GM06990 (cell line): ENCODE data around the gene FHIT.
A peak's percentile ranks its signal among the peaks of the same experiment; 100 is the strongest.

Experiments used
- DNase-seq: peaks from one replicate; pipeline ENCODE4 v3.0.0-alpha.2; 2011; ENCODE audit not compliant: insufficient read length; ENCODE audit errors: extremely low read depth
- H3K27me3 ChIP-seq: replicated peaks from 2 replicates; pipeline ENCODE4 v1.6.0; 2011; ENCODE audit warnings: low read length; ENCODE audit not compliant: control insufficient read depth, insufficient read depth
- H3K36me3 ChIP-seq: 2 replicates; pipeline ENCODE4 v1.5.1; 2011; ENCODE audit warnings: low read length; ENCODE audit not compliant: control insufficient read depth, insufficient read depth
- H3K4me3 ChIP-seq: replicated peaks from 2 replicates; pipeline ENCODE4 v1.5.1; 2011; ENCODE audit warnings: low read depth, mild to moderate bottlenecking, control low read depth, low read length
- CTCF ChIP-seq: IDR thresholded peaks from 2 replicates; pipeline ENCODE4 v1.5.1; 2011; ENCODE audit warnings: low read length, control low read depth, mild to moderate bottlenecking, inconsistent platforms; ENCODE audit not compliant: insufficient read depth, poor library complexity, severe bottlenecking

Gene FHIT

GRCh38 chr3:60095930-60096329, 1155.3 kb downstream of the FHIT start:
- TF ChIP-seq CTCF, result no peak
- H3K36me3 ChIP-seq, result no peaks in the 10 kb centered on the region
- DNase-seq, result no peak
- no peaks in the 10 kb centered on the region; the same call in 1 of the 2 replicates for H3K27me3 ChIP-seq
- no peak overlapping the region for H3K4me3 ChIP-seq

- no peak for TF ChIP-seq CTCF
- DNase-seq, result no peak
- Histone ChIP-seq H3K27me3 (no peaks in the 10 kb centered on the region; the same call in 1 of the 2 replicates), H3K4me3 (no peak overlapping the region), H3K36me3 (no peaks in the 10 kb centered on the region)
Measured at GRCh38 chr3:60095516-60095915, 1155.7 kb downstream of the FHIT start.

GRCh38 chr3:60094392-60094947, 1156.8 kb downstream of the FHIT start:
- Histone ChIP-seq H3K4me3 (no peak overlapping the region), H3K27me3 (no peaks in the 10 kb centered on the region; the same call in 1 of the 2 replicates)
- DNase-seq, result no peak

GRCh38 chr3:60090548-60090947, 1160.7 kb downstream of the FHIT start:
- Histone ChIP-seq H3K27me3 (no peaks in the 10 kb centered on the region), H3K36me3 (no peaks in the 10 kb centered on the region), H3K4me3 (no peak overlapping the region)
- DNase-seq, result no peak
- TF ChIP-seq CTCF, result no peak

More at GRCh38 chr3:60094392-60094947, 1156.8 kb downstream of the FHIT start:
- no peak for TF ChIP-seq CTCF
- H3K36me3 ChIP-seq, result no peaks in the 10 kb centered on the region

GRCh38 chr3:60086811-60087210, 1164.4 kb downstream of the FHIT start:
- Histone ChIP-seq H3K4me3 (no peak overlapping the region), H3K27me3 (no peaks in the 10 kb centered on the region), H3K36me3 (no peaks in the 10 kb centered on the region)
- TF ChIP-seq CTCF, result no peak
- peak; percentile 26 for DNase-seq

- no peaks in the 10 kb centered on the region for H3K36me3 ChIP-seq
Measured at GRCh38 chr3:60085649-60086048, 1165.6 kb downstream of the FHIT start.

More at GRCh38 chr3:60085649-60086048, 1165.6 kb downstream of the FHIT start:
- TF ChIP-seq CTCF, result no peak
- no peaks in the 10 kb centered on the region for H3K27me3 ChIP-seq
- H3K4me3 ChIP-seq, result no peak overlapping the region
- no peak for DNase-seq
